Ascending aorta (tissue), 2 donors: Measurements from ENCODE around the gene ANKRD65. TPM values are rescaled to one million over a fixed set of nuclear protein-coding genes. Genes with fewer than 3 reads are reported as not detected.
"Not testable (repeated sequence)": the region's sequence is repeated elsewhere in the genome, so short reads cannot be mapped to it uniquely, and the experiment has no call there.

Source experiments
- DNase-seq, 2 donors: peaks; one replicate each; pipeline ENCODE4 v3.0.0-alpha.2; 2019; ENCODE audit warnings: low spot score in 2 of 2
- H3K27ac ChIP-seq, 2 donors: fragments of 200-600 bp; sonication (generic); one replicate each; pipeline ENCODE4 v1.5.1; 2016 to 2017; ENCODE audit warnings: mild to moderate bottlenecking in 1 of 2
- H3K27me3 ChIP-seq: fragments of 200-600 bp; sonication (generic); one replicate; pipeline ENCODE4 v1.5.1; 2017
- H3K36me3 ChIP-seq, 2 donors: fragments of 200-600 bp; sonication (generic); one replicate each; pipeline ENCODE4 v1.5.1; 2016
- H3K4me1 ChIP-seq, 2 donors: fragments of 200-600 bp; sonication (generic); one replicate each; pipeline ENCODE4 v1.5.1; 2016 to 2017; ENCODE audit warnings: mild to moderate bottlenecking in 1 of 2
- H3K4me3 ChIP-seq, 2 donors: fragments of 200-600 bp; sonication (generic); one replicate each; pipeline ENCODE4 v1.5.1; 2016 to 2017; ENCODE audit warnings: mild to moderate bottlenecking in 1 of 2
- H3K9me3 ChIP-seq, 2 donors: fragments of 200-600 bp; sonication (generic); one replicate each; pipeline ENCODE4 v1.5.1; 2016
- CTCF ChIP-seq, 3 experiments: fragments of 200-600 bp in 2 of 3; fragments of 450-650 bp in 1 of 3; sonication (generic) in 2 of 3; IDR thresholded peaks; one replicate each; pipeline ENCODE4 v1.5.1; 2016 to 2019; ENCODE audit warnings: antibody characterized with exemption in 3 of 3, mild to moderate bottlenecking in 1 of 3, moderate library complexity in 1 of 3
- intact Hi-C: fragments of 100-400 bp; cut with DNase I; formaldehyde crosslinking; loops from one replicate; pipeline ENCODE4 v1.15.1; 2023
- total RNA-seq: library from RNA; depleted of rRNA; stranded (reverse); fragments of >200 nt; gene quantifications from one replicate; pipeline ENCODE4 v1.1.0, GENCODE V29; 2016

ANKRD65 gene
- total RNA-seq, 1 donor from 2014 or later = 12.5 TPM

DNA sequence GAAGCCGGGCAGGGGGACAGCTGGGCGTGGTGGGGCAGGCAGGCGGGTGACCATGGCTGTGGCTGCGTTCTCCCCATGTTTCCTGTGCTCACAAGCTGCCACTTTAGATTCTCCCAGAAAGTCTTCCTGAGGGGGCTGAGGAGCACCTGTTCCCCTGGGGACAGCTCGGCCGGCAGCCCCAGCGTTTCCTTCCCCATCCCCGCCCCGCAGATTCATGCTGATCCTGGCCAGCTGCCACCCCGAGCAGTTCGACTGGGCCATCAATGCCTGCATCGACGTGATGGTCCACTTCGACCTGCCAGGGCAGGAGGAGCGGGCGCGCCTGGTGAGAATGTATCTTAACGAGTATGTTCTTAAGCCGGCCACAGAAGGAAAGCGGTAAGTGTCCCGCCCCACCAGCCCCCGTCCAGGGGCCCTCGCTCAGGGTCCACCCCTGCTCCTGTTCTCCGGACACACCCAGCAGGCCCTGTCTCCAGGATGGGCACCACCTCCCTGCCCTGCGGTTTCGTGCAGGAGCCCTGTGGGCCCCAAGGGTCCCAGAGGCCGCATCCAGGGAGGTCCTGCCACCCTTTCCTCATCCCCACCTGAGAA, 39.6 kb upstream of the ANKRD65 start:
- Histone ChIP-seq H3K4me3 (no peak overlapping the region), H3K4me1 (no peaks in the 10 kb centered on the region), H3K9me3 (no peaks in the 10 kb centered on the region), H3K36me3 (no peaks in the 10 kb centered on the region), H3K27me3 (no peaks in the 10 kb centered on the region), H3K27ac (no peak overlapping the region)
- intact Hi-C loops = no loop called here
- no peak for DNase-seq
- TF ChIP-seq CTCF (IDR thresholded peaks at IDR 0.05) = no peak

DNA sequence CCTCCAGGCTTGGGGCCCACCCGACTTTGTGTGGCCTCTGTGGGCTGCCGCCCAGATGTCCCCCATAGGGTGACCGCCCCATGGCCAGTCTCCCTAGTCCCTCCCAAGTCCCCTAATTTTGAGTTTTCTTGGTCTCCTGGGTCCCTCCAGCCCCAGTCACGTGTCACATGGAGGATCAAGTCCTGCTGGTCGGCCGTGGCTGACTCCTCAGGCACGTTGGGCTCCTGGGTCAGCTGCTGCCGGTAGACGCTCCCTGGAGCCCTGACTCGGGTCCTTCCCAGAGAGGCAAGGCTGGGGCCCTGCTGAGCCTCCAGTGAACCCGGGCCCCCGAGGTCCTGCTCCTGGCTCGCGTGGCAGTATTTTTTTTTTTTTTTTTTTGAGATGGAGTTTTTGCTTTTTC, 38.6 kb upstream of the ANKRD65 start:
- H3K4me3 ChIP-seq, H3K4me1 ChIP-seq, H3K9me3 ChIP-seq, H3K27me3 ChIP-seq, H3K27ac ChIP-seq, DNase-seq, H3K36me3 ChIP-seq, intact Hi-C loops: not testable (repeated sequence)

DNA sequence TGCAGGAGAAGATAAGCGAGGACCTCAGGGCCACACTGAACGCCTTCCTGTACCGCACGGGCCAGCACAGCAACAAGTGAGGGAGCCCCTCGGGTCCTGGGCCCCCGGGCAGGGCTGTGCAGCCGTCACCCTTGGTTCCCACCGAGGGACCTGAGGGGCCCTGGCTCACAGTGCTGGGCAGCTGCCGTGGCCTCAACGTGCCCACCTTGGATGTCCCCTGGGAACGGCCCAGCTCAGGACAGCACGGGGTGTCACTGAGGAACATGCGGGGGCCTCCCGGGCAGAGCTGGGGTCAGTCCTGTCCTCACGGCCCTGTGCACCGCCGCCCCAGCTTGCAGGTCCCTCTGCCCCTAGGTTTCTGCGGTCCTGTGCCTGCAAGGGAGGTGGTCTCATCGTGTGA, 38.1 kb upstream of the ANKRD65 start:
- H3K9me3 ChIP-seq, H3K27ac ChIP-seq, intact Hi-C loops, H3K36me3 ChIP-seq, H3K4me3 ChIP-seq, H3K27me3 ChIP-seq, H3K4me1 ChIP-seq, DNase-seq: not testable (repeated sequence)

- intact Hi-C loops, H3K27me3 ChIP-seq, DNase-seq, H3K4me3 ChIP-seq, H3K4me1 ChIP-seq, H3K27ac ChIP-seq, H3K9me3 ChIP-seq, H3K36me3 ChIP-seq: not testable (repeated sequence)
Measured at GRCh38 chr1:1456683-1457255, 35.7 kb upstream of the ANKRD65 start.

GRCh38 chr1:1455934-1456333, 34.9 kb upstream of the ANKRD65 start:
- H3K9me3 ChIP-seq, H3K27me3 ChIP-seq, intact Hi-C loops, H3K27ac ChIP-seq, H3K4me3 ChIP-seq, H3K36me3 ChIP-seq, DNase-seq, H3K4me1 ChIP-seq: not testable (repeated sequence)

GRCh38 chr1:1455366-1455884, 34.3 kb upstream of the ANKRD65 start:
- intact Hi-C loops = no loop called here
- TF ChIP-seq CTCF (IDR thresholded peaks at IDR 0.05) = no peak
- Histone ChIP-seq H3K36me3 (no peaks in the 10 kb centered on the region), H3K27ac (no peak overlapping the region), H3K27me3 (no peaks in the 10 kb centered on the region), H3K4me3 (no peak overlapping the region), H3K4me1 (no peaks in the 10 kb centered on the region), H3K9me3 (no peaks in the 10 kb centered on the region)
- DNase-seq = no peak

GRCh38 chr1:1454286-1455056, 33.4 kb upstream of the ANKRD65 start:
- H3K27me3 ChIP-seq, H3K4me1 ChIP-seq, H3K27ac ChIP-seq, H3K36me3 ChIP-seq, DNase-seq, H3K9me3 ChIP-seq, intact Hi-C loops, H3K4me3 ChIP-seq: not testable (repeated sequence)

DNA sequence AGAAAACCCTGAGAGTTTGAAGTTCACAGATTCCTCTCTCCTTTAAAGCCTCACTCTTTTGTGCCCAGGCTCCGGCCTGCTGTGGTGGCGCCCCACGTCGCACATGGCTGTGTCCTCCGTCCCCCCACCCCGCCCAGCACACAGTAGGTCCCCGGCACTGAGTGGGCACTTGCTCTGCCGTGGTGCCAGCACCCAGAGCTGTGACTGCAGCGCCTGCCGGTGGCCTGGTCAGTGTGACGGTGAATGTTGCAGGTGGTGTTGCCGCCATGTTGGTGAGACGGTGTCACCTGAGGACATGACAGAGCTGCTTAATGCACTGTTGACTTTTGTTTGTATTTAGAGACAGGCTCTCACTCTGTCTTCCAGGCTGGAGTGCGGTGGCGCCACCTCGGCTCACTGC, 31.8 kb upstream of the ANKRD65 start:
- Histone ChIP-seq H3K27ac (no peak overlapping the region), H3K27me3 (no peaks in the 10 kb centered on the region), H3K36me3 (no peaks in the 10 kb centered on the region), H3K4me3 (no peak overlapping the region), H3K9me3 (no peaks in the 10 kb centered on the region), H3K4me1 (no peaks in the 10 kb centered on the region)
- TF ChIP-seq CTCF (IDR thresholded peaks at IDR 0.05) = no peak
- DNase-seq = no peak
- intact Hi-C loops = no loop called here

- H3K9me3 ChIP-seq, H3K36me3 ChIP-seq, H3K4me3 ChIP-seq, H3K27me3 ChIP-seq, H3K27ac ChIP-seq, H3K4me1 ChIP-seq, intact Hi-C loops, DNase-seq: not testable (repeated sequence)
Measured at GRCh38 chr1:1452365-1452739, 31.3 kb upstream of the ANKRD65 start.
